Activated CD4-positive, alpha-beta T cell treated with anti-CD3 and anti-CD28 coated beads, Interleukin-2, amount 10 ng/mL, durations not matched to agents 24 days and 14 days (primary cell): Measurements from ENCODE around the gene OTOGL. TPM values are rescaled to one million over a fixed set of nuclear protein-coding genes. Genes with fewer than 3 reads are reported as not detected.
A peak's percentile ranks its signal among the peaks of the same experiment; 100 is the strongest.
"Not testable (repeated sequence)": the region's sequence is repeated elsewhere in the genome, so short reads cannot be mapped to it uniquely, and the experiment has no call there.

Experiments
- DNase-seq: peaks from one replicate; pipeline ENCODE4 v3.0.0; 2022
- H3K27ac Mint-ChIP-seq: one replicate; pipeline ENCODE4 v1.8.0; 2022; ENCODE audit warnings: mild to moderate bottlenecking, mixed read lengths
- H3K27me3 Mint-ChIP-seq: one replicate; pipeline ENCODE4 v1.8.0; 2022; ENCODE audit warnings: mixed read lengths
- H3K36me3 Mint-ChIP-seq: one replicate; pipeline ENCODE4 v1.8.0; 2022; ENCODE audit warnings: low read depth, mild to moderate bottlenecking, mixed read lengths
- H3K4me1 Mint-ChIP-seq: one replicate; pipeline ENCODE4 v1.8.0; 2021; ENCODE audit warnings: mixed read lengths
- H3K4me3 Mint-ChIP-seq: one replicate; pipeline ENCODE4 v1.8.0; 2022; ENCODE audit warnings: mild to moderate bottlenecking, moderate library complexity, mixed read lengths
- H3K9me3 Mint-ChIP-seq: one replicate; pipeline ENCODE4 v1.8.0; 2021; ENCODE audit warnings: mixed read lengths
- intact Hi-C: fragments of 100-400 bp; cut with micrococcal nuclease; formaldehyde crosslinking; loops from one replicate; pipeline ENCODE4 v1.15.1; 2023
- total RNA-seq: library from RNA; stranded (reverse); gene quantifications from 2 replicates; pipeline ENCODE4 v1.2.3, GENCODE V29; 2022

The OTOGL gene, protein sequence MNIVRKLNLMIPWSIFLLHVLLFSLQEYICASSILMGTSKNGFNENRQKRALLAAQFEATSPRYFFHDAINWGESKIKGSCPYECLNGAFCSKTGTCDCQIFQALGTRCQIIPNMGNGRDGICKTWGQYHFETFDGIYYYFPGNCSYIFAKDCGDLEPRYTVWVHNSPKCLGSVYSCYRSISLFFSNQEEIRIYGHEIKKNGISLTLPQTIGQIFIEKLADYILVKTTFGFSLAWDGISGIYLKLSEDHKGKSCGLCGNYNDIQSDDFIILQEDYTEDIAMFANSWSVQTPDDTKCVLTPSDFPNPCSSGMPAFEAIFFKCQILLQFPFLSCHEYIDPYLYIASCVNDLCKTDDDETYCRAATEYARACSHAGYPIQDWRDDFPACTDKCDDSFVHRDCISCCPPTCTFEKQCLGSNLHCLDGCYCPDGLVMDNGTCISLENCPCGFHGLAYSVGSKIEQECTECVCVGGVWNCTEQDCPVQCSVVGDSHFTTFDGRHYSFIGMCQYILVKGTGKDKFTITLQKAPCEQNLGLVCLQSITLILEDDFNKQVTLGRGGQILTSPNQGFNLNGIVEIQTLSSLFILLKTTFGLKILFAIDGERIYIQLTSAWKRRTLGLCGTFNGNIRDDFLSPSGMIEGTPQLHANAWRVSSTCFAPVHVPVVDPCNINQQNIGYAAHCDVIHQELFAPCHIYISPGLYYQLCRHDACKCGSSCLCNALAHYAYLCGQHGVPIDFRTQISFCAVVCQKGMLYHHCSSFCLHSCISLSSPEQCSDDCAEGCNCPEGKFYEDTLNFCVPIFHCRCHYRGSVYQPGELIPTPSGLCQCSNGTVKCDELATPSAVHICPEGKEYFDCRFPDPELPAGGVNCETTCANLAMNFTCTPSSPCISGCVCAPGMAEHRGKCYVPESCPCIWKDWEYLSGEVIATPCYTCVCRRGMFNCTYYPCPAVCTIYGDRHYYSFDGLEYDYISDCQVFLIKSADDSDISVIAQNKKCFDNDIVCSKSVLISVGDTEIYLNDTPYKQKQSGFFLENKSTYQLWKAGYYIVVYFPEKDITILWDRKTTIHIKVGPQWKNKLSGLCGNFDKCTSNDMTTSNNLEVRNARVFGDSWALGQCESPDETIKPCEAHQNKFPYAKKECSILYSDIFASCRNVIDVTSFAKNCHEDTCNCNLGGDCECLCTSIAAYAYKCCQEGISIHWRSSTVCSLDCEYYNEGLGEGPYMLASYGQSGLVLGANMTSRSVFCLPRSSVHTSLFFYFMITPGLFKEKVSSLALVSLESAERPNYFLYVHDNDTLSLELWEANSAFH (N-terminal part only)
- not detected in 2 replicates for total RNA-seq

DNA sequence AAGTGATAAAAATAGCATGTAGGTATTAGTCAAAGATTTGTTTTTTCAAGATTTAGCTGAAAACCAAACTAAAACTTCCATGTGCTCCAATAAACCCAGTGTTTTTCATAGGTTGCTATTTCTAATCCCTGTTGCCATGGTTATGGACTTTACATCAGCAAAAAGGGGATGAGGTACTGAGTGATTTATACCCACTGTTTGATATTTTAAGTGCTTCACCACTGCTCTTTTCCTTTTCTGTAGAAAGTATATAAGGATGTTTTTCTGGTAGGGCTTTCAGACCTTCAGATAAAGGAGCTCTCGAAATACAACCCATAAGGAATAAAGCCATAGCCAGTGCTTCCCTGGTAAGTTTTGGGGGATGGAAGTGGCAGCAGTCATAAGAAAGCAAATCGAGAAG, at the start of gene OTOGL:
TSS of gene OTOGL (plus strand) at position 279 of the 400 bp plus-strand sequence. CDS start 109,895 bp downstream, outside the sequence.
- H3K4me1 Mint-ChIP-seq, result no peaks in the 10 kb centered on the region
- H3K36me3 Mint-ChIP-seq, result no peaks in the 10 kb centered on the region
- intact Hi-C loops, result no loop called here
- no peak within 1 kb of the TSS for H3K27ac Mint-ChIP-seq
- no peak for DNase-seq
- H3K27me3 Mint-ChIP-seq, result no peaks in the 10 kb centered on the region
- no peak within 1 kb of the TSS for H3K4me3 Mint-ChIP-seq
- no peaks in the 10 kb centered on the region for H3K9me3 Mint-ChIP-seq

DNA sequence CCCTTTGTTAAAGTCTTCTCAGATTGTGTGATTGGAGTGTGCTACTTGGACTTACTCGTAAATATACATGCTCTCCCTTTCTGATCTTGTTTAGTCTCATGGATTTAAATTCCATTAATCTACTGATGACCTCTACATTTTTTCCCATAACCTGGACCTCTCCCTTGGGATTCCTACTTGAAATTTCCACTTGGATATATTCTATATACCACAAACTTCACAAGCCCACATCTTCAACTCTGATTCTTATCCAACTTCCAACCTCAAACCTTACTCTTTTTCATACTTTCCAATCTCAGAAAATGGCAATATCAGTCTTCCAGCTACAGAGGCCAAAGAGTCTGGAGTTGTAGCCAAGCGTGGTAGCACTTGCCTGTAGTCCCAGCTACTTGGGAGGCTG, 49.1 kb upstream of the OTOGL start:
- H3K27me3 Mint-ChIP-seq, result peaks cover 2% of the 10 kb centered on the region
- H3K4me3 Mint-ChIP-seq, result no peak overlapping the region
- H3K27ac Mint-ChIP-seq, result no peak overlapping the region
- H3K36me3 Mint-ChIP-seq, result no peaks in the 10 kb centered on the region
- no peaks in the 10 kb centered on the region for H3K4me1 Mint-ChIP-seq
- H3K9me3 Mint-ChIP-seq, result no peaks in the 10 kb centered on the region
- intact Hi-C loops, result no loop called here
- DNase-seq, result no peak

GRCh38 chr12:80053051-80053790, 46.1 kb upstream of the OTOGL start:
- no peaks in the 10 kb centered on the region for H3K9me3 Mint-ChIP-seq
- H3K36me3 Mint-ChIP-seq, result no peaks in the 10 kb centered on the region
- H3K4me3 Mint-ChIP-seq, result no peak overlapping the region
- intact Hi-C loops, result no loop called here
- no peaks in the 10 kb centered on the region for H3K4me1 Mint-ChIP-seq
- DNase-seq, result no peak
- H3K27ac Mint-ChIP-seq, result no peak overlapping the region
- peaks cover 2% of the 10 kb centered on the region for H3K27me3 Mint-ChIP-seq

DNA sequence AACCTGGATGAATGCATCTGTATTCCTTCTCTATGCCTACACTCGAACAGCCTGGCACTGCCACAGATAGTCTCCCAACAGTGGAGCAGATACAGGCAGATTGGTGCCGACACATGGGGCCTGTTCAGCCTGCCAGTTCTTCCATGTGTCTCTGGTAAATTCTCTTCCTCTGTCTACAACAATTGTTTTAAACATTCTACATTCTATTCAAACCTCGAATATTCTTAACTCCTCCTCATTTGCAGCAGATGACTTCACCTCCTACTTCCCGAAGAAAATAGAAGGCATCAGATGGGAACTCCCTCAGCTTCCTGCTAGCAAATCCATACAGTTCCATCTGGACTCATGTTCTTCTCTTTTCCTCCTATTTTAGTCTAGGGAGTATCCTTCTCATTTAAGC, 43.1 kb upstream of the OTOGL start:
- Mint-ChIP-seq H3K4me3 (no peak overlapping the region), H3K36me3 (no peaks in the 10 kb centered on the region), H3K9me3 (no peaks in the 10 kb centered on the region), H3K4me1 (no peaks in the 10 kb centered on the region), H3K27me3 (peaks cover 3% of the 10 kb centered on the region), H3K27ac (no peak overlapping the region)
- no peak for DNase-seq
- intact Hi-C loops, result no loop called here

- Mint-ChIP-seq H3K27ac (no peak overlapping the region), H3K4me3 (no peak overlapping the region), H3K27me3 (peaks cover 4% of the 10 kb centered on the region), H3K9me3 (no peaks in the 10 kb centered on the region), H3K4me1 (no peaks in the 10 kb centered on the region), H3K36me3 (no peaks in the 10 kb centered on the region)
- intact Hi-C loops, result no loop called here
- no peak for DNase-seq
These were observed 42.5 kb upstream of the OTOGL start for GRCh38 chr12:80056845-80057244.

GRCh38 chr12:80058586-80058985, 40.8 kb upstream of the OTOGL start:
- no peak overlapping the region for H3K27ac Mint-ChIP-seq
- intact Hi-C loops, result no loop called here
- no peaks in the 10 kb centered on the region for H3K36me3 Mint-ChIP-seq
- peaks cover 7% of the 10 kb centered on the region for H3K27me3 Mint-ChIP-seq
- no peak for DNase-seq
- no peak overlapping the region for H3K4me3 Mint-ChIP-seq
- no peaks in the 10 kb centered on the region for H3K9me3 Mint-ChIP-seq
- H3K4me1 Mint-ChIP-seq, result no peaks in the 10 kb centered on the region

DNA sequence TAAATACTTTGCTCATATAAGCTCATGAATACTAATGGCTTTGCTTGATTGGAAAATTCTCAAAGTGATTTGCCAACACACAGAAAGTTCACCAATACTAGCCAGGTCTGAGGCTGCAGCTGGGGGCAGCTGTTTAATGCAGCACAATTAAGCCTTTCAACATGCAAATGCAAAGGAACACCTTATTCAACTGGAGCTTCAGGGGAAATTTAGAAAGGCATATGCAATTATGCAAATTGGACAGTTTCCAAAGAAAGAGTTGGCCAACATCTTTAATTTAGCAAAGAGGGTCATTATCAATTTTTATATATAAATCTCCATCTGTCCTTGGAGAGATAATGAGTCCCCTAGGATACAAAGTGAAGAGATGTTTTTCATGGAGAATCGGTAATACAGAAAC, 40.2 kb upstream of the OTOGL start:
- H3K9me3 Mint-ChIP-seq, result no peaks in the 10 kb centered on the region
- H3K4me1 Mint-ChIP-seq, result no peaks in the 10 kb centered on the region
- no peak overlapping the region for H3K27ac Mint-ChIP-seq
- no peaks in the 10 kb centered on the region for H3K36me3 Mint-ChIP-seq
- no peak overlapping the region for H3K4me3 Mint-ChIP-seq
- peaks cover 7% of the 10 kb centered on the region for H3K27me3 Mint-ChIP-seq
- DNase-seq, result no peak
- intact Hi-C loops, result no loop called here

- peaks cover 7% of the 10 kb centered on the region for H3K27me3 Mint-ChIP-seq
- no peaks in the 10 kb centered on the region for H3K9me3 Mint-ChIP-seq
- no peak overlapping the region for H3K4me3 Mint-ChIP-seq
These were observed 39.5 kb upstream of the OTOGL start for GRCh38 chr12:80059875-80060274.

GRCh38 chr12:80064269-80064668, 35.1 kb upstream of the OTOGL start:
- intact Hi-C loops, result no loop called here
- H3K27me3 Mint-ChIP-seq, result peaks cover 8% of the 10 kb centered on the region
- no peak overlapping the region for H3K27ac Mint-ChIP-seq
- no peaks in the 10 kb centered on the region for H3K4me1 Mint-ChIP-seq
- DNase-seq, result no peak
- no peaks in the 10 kb centered on the region for H3K36me3 Mint-ChIP-seq
- no peak overlapping the region for H3K4me3 Mint-ChIP-seq
- no peaks in the 10 kb centered on the region for H3K9me3 Mint-ChIP-seq

More at GRCh38 chr12:80059875-80060274, 39.5 kb upstream of the OTOGL start:
- no peak for DNase-seq
- Mint-ChIP-seq H3K4me1 (no peaks in the 10 kb centered on the region), H3K27ac (no peak overlapping the region), H3K36me3 (no peaks in the 10 kb centered on the region)
- intact Hi-C loops, result no loop called here

GRCh38 chr12:80064951-80065350, 34.4 kb upstream of the OTOGL start:
- Mint-ChIP-seq H3K4me3 (no peak overlapping the region), H3K27ac (no peak overlapping the region), H3K4me1 (no peaks in the 10 kb centered on the region), H3K9me3 (no peaks in the 10 kb centered on the region), H3K36me3 (no peaks in the 10 kb centered on the region), H3K27me3 (peaks cover 8% of the 10 kb centered on the region)
- intact Hi-C loops, result no loop called here
- DNase-seq, result no peak

GRCh38 chr12:80068173-80068572, 31.2 kb upstream of the OTOGL start:
- Mint-ChIP-seq H3K27ac (no peak overlapping the region), H3K27me3 (peaks cover 2% of the 10 kb centered on the region), H3K4me1 (no peaks in the 10 kb centered on the region), H3K9me3 (no peaks in the 10 kb centered on the region), H3K4me3 (no peak overlapping the region), H3K36me3 (no peaks in the 10 kb centered on the region)
- DNase-seq, result no peak
- intact Hi-C loops, result no loop called here

DNA sequence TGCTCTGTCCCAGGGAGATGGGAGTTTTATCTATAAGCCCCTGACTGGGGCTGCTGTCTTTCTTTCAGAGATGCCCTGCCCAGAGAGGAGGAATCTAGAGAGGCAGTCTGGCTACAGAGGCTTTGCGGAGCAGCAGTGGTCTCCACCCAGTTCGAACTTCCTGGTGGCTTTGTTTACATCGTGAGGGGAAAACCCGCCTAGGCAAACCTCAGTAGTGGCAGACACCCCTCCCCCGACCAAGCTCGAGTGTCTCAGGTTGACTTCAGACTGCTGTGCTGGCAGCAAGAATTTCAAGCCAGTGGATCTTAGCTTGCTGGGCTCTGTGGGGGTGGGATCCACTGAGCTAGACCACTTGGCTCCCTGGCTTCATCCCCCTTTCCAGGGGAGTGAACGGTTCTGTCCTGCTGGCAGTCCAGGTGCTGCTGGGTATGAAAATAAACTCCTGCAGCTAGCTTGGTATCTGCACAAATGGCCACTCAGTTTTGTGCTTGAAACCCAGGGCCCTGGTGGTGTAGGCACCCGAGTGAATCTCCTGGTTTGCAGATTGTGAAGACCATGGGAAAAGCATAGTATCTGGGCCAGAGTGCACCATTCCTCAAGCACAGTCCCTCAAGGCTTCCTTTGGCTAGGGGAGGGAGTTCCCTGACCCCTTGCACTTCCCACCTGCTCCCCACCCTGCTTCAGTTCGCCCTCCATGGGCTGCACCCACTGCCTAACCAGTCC, 15.3 kb upstream of the OTOGL start:
- Mint-ChIP-seq H3K4me1 (peaks cover 16% of the 10 kb centered on the region), H3K27me3 (peaks cover 11% of the 10 kb centered on the region), H3K9me3 (peaks cover 27% of the 10 kb centered on the region), H3K36me3 (peaks cover 10% of the 10 kb centered on the region), H3K4me3 (peak overlapping the region; percentile 39)
- H3K27ac Mint-ChIP-seq, intact Hi-C loops: not testable (repeated sequence)
- DNase-seq, result peak; percentile 88
